ENCODE data around the gene ABCB1.
"Not testable (repeated sequence)": the region's sequence is repeated elsewhere in the genome, so short reads cannot be mapped to it uniquely, and the experiment has no call there.

The ABCB1 gene

DNA sequence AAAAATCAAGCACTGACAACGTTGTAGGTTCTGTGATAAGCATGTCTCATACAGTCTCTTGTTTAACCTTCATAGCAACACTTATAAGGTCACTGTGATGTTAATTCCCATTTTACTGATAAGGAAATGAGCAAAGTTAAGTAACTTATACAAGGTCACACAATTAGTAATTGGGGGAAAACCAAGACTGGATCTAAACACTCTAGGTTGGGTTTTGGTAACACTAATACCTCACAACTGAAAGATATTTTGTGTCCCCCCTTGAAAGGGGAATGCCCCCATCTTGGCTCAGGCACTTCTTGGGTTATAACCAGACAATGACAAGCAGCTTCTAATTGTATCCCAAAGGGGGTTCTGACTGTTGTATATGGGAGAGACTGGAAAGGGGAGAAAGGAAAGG, 89.2 kb downstream of the ABCB1 start:
- DNase-seq = no peak

DNA sequence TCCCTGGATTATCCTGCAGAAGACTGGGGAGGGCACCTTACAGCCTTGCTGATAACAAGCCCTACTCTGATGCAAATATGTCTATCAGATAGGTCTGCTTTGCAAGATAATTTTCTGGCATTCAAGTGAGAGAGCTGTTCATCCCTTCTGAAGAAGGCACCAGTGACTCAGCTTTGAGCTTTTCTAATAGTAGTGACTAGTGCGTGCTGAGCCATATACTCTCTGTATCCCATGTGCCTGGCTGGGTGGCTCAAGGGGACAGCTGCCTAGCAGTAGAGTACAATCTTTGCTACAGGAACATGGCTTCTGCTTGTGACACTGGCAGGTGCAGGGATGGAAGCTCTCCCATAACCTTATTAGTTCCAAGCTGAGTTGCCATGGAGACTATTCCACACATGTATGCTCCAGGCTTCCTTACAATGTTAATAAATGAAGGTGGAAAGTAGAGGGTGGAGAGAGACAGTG, 90.2 kb downstream of the ABCB1 start:
- peak; percentile 42 for DNase-seq

DNA sequence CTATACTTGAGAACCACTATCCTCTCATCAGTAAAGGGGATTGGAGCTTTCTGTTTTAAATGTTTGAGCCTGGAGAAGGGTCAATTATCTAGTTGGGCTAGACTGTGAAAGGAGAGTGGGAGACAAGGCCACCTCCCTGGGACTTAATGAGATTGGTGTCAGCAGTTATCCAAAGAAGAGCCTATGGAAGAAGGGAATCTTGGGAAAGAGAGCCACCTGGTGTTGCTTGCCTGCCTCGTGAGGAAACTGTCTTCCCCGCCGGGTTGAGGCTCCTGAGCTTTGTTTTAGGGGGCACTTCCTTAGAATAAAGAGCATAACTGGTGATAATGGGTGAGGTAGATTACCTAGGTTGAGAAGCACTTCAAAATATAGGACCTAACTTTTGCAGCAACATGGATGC, 93.2 kb downstream of the ABCB1 start:
- peak; percentile 26 for DNase-seq

DNA sequence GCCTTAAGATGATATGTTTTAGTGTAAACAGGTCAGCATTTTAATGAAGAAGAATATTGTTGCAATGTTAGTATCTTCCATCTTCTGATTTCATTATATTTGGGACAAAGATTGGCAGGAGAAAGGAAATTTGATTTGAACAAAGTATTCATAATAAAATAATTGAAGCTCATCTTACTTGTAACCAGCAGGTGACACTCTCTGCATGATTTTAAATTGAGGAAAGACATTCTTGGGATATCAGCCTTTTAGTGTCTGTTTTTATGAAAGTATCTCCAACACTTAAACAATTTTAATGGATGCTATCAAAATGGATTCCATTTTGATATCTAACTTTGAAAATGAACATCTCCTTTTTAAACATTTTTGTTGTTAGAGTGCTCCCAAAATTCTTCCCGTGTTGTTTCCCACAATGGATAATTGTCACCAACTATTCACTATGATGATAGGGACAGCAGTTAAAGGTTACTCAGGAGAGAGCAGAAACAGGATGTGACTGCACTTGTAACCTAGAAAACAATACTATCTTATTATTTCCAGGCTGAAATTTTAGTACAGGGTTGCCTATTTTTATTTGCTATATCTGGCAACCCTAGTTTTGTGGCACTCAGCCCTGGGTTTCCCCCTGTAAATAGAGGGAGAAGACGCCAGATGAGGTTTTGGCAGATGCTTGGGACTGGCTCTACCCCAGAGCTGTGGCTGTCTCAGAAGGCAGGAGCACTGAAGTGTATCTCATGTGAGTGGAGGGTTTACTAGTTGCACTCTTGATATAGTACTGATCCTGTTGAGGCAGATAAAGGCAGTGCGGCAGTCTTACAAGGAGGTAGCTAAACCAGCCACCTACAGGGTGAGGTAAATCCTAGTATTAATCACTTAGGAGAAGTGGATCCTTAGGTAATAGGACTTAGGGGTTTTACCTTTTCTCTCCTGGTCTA, 94.2 kb downstream of the ABCB1 start:
- peak; percentile 3 for DNase-seq

DNA sequence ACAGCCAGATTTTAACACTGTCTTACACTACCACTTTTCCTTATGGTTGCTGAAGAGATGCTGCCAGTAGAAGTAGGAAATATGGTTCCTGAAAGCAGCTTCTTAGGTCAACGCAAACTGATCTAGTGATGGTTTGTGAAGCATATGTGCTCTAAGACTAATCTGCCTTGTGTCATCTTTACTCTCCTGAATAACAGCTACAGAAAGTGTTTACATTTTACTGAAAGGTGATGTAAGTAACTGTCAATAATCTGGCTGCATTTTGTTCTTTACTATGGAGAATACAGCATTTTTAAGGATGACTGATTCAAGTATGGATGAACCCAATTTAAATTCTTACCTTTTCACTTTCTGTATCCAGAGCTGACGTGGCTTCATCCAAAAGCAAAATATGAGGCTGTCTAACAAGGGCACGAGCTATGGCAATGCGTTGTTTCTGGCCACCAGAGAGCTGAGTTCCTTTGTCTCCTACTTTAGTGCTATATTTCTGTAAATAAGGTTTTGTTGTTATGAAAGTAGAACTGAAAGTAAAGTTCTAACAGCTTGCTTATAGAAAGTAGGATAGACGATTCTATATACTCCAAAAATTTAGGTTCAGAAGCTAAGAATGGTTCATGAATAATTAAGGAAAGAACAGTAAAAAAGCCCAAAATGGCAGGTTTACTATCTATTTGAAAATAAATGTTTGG, 95.0 kb downstream of the ABCB1 start:
- no peak for DNase-seq

DNA sequence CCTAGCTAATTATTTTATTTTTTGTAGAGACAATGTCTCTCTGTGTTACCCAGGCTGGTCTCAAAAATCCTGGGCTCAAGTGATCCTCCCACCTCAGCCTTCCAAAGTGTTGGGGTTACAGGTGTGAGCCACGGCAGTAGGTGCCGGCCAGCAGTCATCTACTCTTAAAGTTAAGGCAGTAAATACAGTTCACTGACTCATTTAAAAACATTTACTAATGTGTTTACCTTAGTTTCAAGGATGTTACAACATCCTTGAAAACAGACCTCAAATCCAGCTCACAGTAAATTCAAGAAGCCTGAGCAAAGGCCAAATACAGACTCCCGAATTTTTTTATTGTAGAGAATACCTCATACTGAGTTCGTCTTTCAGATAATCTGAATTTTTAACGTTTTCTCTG, 95.6 kb downstream of the ABCB1 start:
- DNase-seq = no peak

DNA sequence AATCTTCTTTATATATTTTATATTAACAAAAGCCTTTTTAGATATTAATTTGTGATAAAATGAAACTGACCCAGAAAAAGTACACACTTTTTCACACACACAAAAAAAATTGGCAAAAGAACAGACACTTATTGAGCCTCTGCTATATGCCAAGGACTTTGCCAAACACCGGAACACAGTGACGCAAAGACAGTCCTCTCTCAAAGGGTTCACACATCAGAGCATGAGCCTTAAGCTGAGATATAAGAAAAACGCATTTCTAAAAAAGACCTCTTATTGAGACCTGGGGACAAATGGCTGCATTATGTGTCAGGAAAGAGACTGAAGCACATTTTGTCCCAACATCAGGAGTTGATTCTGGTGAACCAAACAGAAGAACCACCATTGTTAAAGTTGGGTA, 101.2 kb downstream of the ABCB1 start:
- no peak for DNase-seq

DNA sequence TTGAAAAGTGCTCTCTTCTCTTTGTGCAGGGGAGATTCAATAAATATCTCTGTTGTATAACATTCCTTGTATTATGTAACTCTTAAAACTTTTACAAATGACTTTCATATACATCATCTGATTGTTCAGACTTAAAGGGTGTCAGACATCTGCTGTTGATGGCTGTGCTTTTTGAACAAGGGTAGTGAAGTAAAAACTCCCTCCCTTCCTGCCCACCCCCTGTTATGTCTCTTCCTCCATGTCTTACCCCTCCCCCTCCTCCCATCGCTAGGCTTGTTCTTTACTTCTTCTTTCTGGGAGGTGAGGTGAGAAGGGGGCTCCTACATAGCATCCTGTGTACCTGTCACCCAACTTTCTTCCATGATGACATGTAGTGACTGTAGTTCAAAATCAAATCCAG, 101.8 kb downstream of the ABCB1 start:
- no peak for DNase-seq

DNA sequence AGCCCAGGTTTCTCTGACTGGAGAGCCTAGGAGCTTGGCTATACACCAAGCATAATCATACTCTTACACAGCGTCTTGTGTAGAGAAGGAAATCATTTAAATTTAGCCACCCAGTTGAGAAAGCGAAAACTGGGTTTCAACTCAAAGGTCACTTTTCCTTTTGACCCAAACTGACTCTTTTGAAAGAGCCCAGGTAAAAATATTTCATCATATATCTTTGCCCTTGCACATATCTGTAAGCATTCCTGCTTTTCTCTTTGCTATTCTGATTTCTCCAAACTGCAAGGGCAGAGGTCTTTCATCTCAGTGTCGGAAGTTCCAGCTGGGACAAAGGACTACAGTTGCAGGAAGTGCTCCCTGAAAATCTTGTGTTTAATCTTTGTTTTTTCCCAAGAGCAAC, 103.2 kb downstream of the ABCB1 start:
- DNase-seq = no peak

DNA sequence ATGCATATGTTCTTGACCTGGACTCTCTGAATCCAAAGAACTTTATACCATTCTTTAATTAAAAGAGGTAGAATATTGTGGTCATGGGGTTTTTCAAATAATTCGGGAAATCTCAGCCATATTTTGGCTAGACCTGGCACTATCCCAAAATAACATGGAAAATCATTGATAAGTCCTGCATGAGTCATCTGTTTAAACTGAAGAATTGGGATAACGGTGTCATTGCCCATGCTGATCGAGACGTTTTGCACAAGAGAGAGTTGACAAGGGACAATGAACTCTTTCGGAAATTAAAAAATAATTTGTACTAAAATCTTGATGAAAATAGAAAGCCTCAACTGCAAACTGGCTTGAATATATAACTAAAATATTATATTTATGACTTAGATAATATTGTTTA, 105.3 kb downstream of the ABCB1 start:
- DNase-seq = no peak

DNA sequence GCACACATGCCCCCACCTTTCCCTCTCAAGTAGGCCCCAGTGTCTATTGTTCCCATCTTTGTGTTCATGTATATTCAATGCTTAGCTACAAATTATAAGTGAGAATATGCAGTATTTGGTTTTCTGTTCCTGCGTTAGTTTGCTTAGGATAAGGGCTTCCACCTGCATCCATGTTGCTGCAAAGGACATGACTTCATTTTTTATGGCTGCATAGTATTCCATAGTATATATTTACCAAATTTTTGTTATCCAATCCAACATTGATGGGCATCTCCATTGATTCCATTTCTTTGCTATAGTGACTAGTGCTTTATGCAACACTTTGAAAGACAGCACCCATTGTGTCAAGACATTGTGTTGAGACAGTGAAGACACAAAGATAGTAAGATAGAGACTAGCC, 106.2 kb downstream of the ABCB1 start:
- no peak for DNase-seq

DNA sequence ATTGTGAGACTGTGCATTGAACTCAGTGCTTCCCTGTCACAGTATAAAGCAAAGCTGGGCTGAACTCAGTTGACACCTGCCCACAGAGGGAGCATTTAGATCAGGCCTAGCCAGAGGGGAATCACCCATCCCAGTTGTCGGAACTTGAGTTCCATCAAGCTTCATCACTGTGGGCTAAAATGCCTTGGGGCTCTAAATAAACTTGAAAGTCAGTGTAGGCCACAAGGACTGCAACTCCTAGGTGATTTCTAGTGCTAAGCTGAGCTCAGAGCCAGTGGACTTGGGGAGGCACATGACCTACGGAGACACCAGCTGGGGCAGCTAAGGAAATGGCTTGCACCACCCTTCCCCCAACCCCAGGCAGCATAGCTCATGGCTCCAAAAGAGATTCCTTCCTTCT, 117.6 kb downstream of the ABCB1 start:
- DNase-seq = no peak

DNA sequence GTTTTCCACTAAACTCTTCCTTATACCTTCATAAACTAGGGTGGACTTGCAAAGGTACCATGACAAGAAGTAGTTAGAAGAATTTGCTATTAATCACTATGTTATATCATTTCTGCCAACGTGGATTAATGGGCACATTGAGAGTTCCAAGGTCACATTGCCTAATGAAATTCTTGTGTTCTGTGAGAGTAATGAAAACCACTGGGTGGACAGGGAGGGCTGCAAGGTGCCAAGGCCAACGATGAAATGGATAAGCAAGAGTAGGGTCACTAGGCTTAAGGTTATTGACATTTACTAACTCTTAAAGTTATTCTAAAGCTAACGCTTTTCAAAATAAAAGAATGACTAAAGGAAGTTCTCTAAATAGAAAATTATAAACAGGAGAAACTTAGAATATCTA, 118.6 kb downstream of the ABCB1 start:
- DNase-seq = no peak

DNA sequence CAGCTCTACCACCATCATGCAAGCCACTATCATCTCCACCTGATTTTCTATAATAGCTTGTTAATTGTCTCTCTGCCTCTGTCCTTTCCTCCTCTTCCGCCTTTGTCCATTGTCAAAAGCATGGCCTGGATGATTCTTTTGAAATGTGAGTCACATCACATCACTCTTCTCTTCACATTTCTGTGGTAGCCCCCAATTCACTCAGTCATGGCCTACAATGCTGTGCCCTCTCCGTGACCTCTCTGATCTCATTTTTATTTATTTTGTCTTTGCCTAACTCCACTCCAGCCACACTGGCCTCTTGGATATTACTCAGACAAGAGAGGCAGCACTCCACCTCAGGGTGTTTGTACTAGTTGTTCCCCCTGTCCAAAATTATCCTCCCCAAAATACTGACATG, 120.3 kb downstream of the ABCB1 start:
- no peak for DNase-seq

DNA sequence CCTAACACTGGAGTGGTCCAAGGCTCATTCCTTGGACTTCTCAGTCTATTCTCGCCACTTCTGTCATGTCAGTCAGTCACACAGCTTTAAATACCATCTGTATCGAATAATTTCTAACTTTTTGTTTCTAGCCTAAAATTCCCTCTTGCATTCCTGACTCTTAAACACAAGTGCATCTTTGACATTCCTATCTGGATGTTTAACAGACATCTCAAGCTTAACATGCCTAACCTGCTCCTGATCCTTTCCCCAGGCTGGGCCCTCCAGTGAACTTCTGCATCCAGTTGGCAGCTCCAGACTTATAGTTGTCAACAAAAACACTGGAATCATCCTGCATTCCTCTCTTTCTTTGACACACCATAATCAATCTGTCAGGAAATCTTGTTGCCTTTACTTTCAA, 120.7 kb downstream of the ABCB1 start:
- DNase-seq = no peak

DNA sequence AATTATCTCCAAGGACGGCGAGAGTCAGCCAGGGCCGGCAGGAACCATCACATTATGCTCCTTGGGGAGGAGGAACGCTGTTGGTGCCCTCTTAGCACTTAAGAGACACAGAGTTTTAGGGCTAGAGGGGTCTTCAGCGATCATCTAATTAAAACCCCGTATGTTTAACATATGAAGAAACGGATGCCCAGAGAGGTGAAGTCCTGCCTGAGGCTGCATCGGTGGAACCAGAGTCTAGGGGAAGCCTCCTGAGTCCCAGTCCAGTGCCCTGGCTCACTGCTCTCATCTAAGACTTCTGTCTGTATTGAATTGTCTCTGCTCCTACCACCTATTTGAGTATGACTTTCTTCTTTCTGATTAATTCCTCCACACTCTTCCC, 124.5 kb downstream of the ABCB1 start:
- DNase-seq = no peak

DNA sequence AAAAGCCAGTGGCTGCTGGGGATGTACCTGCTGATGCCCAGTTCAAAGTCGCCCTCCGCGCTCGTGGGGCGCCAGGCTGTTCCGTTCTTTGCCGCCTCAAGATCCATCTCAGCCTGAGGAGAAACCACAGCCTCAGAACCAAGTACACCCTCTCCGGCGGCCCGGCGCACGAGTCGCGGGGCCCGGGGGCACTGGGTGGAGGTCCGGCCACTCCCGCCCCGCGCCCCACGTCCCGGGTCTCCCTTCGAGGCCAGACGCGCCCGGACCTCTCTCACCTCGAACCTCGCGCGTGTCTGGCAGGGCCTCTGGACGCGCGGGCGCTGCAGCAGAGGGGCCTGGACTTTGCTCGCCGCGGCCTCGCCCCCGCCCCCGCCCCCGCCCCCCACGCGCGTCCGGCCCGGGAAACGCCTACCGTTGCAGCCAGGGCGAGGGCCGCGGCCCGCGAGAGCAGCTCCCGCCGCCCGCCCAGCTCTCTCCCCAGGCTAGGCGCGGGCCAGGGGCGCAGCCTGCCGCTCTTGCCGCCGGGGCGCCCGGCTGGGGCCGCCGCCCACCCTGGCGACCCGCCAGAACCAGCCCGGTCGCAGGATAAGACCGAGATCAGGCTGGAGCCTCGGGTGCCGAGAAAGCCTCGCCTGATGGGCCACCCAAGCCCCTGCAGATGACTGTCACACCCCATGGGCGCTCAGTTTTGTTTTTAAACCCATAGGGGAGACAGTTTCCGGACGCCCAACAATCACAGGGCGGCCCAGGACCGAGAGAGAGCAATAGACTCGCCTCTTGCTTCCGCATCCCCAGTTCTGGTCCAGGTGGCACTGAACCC, 125.1 kb downstream of the ABCB1 start, which contains the start of gene ABCB4:
ABCB4 (minus strand) TSS at position 322 of the 820 bp plus-strand sequence; CDS start at position 107, 215 bp downstream.
- peak; percentile 27 for DNase-seq

DNA sequence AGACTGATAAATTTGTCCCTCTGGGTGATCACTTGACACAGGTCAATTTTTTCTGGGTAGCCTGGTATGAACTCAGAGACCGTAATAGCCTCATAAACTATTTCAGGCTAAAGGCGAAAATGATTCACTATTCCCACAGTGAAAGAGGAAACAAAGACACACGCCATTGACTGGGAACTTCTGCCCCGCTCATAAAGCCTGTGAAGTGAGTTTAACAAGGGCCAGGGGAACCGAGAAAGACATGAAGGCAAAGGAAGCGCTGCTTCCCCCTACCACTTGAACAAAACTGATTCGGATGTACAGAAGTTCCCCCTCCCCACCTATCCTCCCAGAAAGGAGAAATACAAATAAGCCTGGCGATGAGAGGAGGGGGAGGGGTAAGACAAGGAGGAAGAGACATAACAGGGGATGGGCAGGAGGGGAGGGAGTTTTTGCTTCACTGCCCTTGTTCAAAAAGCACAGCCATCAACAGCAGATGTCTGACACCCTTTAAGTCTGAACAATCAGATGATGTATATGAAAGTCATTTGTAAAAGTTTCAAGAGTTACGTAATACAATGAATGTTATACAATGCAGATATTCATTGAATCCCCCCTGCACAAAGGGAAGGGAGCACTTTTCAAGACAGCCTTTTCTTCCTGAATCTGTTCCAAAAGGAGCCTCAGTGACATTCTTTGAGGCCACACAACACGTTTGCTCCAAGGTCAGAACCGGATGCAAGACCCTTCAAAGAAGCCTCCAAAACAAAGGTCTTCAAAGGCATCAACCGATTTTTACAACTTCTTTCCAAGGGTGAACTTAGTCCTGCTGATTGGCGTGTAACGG, 125.9 kb downstream of the ABCB1 start:
- peak; percentile 22 for DNase-seq

DNA sequence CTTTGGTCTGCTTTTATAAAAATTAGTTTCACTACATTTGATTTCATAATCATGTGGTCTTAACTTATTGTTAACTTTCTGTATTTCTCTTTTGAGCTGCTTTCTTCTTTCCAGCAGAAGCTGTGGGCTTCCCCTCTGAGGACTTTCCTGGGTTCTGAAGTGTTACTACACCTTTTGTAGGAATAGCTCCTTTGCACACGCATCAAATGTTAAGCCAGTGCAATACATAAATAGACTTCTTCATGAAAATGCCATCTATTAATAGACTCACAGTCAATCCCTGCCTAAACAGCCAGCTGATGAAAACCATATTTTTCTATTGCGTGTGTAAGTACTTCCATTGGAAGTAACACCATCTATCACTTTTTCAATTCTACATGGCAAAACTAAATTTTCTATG, 126.7 kb downstream of the ABCB1 start:
- DNase-seq = no peak

DNA sequence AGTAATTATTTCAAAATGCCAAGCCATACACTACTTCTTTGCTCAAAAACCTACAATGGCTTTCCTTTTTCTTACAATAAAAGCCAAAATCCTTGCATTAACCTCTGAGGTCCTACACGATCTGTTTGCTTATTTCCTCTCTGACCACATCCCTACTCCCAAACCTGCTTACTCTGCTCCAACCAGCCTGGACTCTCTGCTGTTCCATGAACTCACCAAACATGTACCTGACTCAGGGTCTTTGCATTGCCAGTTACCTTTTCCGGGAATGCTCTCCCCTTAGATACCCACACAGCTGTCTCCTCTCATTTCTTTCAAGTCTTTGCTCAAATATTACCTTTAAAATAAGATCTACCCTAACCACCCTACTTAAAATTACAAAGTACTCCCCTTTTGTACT, 127.5 kb downstream of the ABCB1 start:
- DNase-seq = no peak

DNA sequence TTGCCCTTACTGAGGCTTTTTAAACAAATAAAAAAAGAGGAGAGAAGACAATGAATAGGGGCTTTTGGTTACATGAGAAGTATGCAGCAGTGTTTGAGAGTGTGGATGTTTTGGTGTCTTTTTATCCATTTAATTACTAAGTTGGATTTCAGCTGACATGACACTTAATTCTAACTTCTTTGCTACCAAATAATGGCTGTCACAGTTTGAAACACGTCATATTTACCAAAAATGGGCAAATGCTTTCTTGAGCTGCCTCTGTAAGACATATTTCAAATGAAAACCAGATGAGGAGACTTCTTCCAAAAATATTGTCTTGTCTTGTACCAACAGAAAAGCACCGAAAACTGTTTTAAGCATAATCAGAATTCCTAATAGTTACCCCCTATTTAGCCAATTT, 129.2 kb downstream of the ABCB1 start:
- no peak for DNase-seq

DNA sequence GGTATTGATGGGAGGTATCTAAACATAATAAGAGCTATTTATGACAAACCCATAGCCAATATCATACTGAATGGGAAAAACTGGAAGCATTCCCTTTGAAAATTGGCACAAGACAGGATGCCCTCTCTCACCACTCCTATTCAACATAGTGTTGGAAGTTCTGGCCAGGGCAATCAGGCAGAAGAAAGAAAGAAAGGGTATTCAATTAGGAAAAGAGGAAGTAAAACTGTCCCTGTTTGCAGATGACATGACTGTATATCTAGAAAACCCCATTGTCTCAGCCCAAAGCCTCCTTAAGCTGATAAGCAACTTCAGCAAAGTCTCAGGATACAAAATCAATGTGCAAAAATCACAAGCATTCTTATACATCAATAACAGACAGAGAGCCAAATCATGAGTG, 131.5 kb downstream of the ABCB1 start:
- DNase-seq = not testable (repeated sequence)

DNA sequence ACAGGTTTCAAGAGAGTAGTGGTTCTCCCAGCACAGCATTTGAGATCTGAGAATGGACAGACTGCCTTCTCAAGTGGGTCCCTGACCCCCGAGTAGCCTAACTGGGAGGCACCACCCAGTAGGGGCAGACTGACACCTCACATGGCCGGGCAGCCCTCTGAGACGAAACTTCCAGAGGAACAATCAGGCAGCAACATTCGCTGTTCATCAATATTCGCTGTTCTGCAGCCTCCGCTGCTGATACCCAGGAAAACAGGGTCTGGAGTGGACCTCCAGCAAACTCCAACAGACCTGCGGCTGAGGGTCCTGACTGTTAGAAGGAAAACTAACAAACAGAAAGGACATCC, 135.2 kb downstream of the ABCB1 start:
- DNase-seq = not testable (repeated sequence)

All from NCI-H146 (cell line).